M059J (cell line): ENCODE results near the gene EYA4. TPM values are rescaled to one million over a fixed set of nuclear protein-coding genes. Genes with fewer than 3 reads are reported as not detected.

Experiments used
- DNase-seq: peaks from one replicate; pipeline ENCODE4 v3.0.0-alpha.2; 2012; ENCODE audit warnings: low read depth
- total RNA-seq: library from RNA; depleted of rRNA; stranded (reverse); fragments of >200 nt; shearing (Covaris generic); gene quantifications from 2 replicates; pipeline ENCODE4 v1.2.3, GENCODE V29; 2014

EYA4 gene
- total RNA-seq, 1 experiment from 2014 or later, result 12.0 TPM

DNA sequence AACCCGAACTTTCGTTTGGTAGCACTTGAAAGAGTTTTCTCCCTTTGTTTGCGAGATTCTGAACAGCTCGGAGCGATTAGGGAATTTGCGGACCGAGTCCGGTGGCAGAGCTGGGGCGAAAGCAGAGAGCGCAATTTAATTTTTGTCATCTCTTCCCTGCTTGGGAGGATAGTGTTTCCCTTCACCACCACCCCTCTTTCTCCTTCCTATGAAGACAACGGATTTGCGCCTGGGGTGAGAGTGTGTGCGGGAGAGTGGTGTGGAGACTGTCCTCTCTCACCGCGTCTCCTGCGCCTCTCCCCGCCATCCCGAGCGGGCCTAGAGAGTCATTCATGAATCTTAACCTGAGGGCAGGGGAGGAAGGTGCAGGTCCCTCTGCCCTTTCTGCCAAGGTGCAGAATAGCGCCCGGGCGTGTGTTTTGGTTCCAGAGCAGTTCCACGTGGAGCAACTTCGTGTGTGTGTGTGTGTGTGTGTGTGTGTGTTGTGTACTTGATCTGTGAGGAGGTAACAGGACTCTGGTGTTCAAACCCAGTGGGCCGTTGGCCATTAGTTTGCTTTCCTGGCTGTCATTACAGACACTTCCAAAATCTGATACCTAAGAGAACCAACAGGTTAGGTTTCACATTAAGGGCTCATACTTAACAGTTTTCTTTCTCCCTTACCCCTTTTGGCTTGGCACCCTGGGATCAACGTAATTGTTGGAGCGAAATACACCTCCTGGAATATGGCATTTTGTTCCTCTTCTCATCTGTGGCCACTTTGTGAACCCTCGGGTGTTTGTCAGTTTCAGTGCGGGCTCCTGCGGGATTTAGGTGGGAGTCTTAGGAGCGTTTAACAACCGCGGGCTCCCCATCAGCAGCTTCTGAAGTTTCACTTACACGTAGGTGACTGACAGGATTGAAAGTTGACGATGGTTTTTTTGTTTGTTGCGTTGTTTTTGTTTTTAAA is 1.8 kb downstream of the EYA4 start:
- peak; percentile 68 for DNase-seq

- DNase-seq, result peak; percentile 7
These were observed 2.7 kb downstream of the EYA4 start for GRCh38 chr6:133243723-133244305.

DNA sequence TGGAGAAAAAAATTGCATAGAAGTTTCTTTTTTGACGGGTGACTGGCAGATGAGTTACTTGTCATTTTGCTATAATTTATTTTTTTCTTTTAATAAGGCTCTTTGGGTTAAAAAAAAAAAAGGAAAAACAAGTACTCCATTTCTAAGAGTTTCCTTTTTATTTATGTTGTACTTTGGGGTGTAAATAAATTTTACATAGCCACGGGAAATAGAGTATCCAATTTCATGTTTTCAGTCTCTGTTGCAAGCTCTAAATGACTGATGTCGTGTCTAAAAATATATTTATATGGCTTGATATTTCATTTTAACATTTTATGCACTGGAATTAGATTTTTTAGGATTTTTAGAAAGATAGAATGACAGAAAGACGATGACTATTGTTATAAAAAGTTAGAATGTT is 3.4 kb downstream of the EYA4 start:
- peak; percentile 20 for DNase-seq

GRCh38 chr6:133245007-133245406 is 3.9 kb downstream of the EYA4 start:
- no peak for DNase-seq

DNA sequence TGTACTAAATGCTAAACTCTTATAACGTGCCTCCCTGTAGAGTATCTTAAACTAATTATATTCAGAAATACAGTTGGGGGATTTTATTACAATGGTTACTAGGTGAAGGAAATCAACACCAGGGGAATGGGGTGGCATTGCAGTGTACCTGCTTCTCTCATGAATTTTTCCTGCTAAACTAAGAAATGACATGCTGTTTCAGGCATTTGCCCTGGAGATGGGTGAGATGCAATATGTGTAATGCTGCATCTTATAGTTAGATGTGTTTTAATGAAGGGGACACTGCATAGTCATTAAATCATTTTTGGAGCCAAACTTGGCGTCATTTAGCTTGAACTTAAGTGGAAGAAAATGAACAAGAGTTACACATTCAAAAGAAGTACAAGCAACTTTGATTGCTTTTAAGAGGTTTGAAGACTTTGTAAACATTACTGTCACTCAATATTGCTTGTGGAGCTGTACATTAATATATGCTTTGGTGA is 4.3 kb downstream of the EYA4 start:
- peak; percentile 62 for DNase-seq

- no peak for DNase-seq
These were observed 6.4 kb downstream of the EYA4 start for GRCh38 chr6:133247581-133247980.

GRCh38 chr6:133248241-133249001 is 7.3 kb downstream of the EYA4 start:
- peak; percentile 86 for DNase-seq

DNA sequence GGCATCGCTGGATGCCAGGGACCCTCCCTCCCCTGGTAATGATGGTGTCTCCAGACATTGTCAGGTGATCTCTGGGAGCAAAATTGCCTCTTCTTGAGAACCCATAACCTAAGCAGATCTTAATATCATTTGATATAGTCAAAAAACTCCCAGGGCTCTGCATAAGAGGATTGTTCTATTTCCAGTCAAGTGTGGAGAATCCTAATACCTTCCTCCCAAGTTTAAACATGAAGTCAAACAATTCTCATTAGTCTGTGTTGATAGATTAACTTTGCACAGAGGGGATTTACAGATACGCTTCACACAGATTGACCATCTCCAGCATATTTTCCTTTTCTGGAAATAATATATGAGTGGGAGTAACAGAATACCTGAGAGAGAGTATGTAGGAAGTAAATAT is 10.5 kb downstream of the EYA4 start:
- no peak for DNase-seq

GRCh38 chr6:133254552-133255228 is 13.5 kb downstream of the EYA4 start:
- DNase-seq, result peak; percentile 67

GRCh38 chr6:133257545-133258105 is 16.5 kb downstream of the EYA4 start:
- no peak for DNase-seq

DNA sequence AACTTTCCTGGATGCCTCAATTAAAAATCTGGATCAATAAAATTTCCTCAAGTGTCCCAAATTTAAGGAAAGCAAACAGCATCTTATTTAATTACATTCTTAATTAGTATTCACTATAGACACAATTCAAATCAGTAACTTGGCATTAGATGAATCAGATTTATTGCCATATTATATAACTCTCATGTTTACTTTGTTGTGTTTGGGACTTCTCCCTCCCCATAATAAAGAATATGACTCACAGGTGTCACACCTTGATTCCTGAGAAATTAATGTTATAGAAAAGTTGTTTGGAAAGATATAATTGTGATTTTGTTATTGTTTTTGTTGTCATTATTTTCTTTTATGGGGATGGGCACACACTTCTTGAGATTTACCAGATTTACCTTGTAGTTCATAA is 18.4 kb downstream of the EYA4 start:
- DNase-seq, result no peak

- no peak for DNase-seq
These were observed 21.6 kb downstream of the EYA4 start for GRCh38 chr6:133262804-133263203.

GRCh38 chr6:133265066-133265465 is 23.9 kb downstream of the EYA4 start:
- no peak for DNase-seq

GRCh38 chr6:133266186-133266585 is 25.0 kb downstream of the EYA4 start:
- no peak for DNase-seq

DNA sequence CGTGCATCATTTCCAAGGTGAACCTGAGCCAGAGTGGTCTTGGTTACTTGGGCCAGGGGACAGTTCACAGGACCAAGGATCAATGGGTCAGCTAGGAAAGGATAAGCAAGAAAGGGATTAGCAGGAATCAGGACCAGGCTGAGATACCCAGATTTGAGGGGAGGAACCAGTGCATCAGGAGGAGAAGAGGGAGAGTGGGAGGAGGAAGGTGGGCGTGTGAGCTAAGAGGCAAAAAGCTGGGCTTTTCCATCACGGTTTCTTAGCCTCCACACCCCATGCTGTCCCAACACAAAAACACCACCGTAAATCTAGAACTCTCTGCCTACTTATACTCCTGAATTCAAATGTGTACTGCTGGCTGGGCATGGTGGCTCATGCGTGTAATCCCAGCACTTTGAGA is 27.5 kb downstream of the EYA4 start:
- DNase-seq, result no peak

GRCh38 chr6:133274813-133275212 is 33.7 kb downstream of the EYA4 start:
- no peak for DNase-seq

DNA sequence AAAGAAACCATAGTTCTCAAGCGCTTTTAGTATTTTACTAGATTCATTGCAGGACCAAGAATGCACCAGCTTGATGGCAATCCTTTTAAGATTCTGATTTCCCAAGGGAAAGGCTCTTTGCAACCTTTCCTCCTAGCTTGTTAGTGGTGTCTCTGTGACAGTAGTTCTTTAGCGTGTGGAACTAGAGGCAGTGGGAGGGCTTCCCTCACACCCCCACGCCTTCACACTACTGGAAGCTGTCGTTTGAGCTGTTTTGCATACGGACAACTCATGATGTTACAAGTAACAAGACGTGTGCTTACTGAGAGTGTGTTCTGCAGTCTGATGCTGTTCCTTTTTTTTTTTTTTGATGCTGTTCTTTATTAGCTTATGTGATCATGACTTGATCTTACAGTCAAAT is 34.1 kb downstream of the EYA4 start:
- no peak for DNase-seq

DNA sequence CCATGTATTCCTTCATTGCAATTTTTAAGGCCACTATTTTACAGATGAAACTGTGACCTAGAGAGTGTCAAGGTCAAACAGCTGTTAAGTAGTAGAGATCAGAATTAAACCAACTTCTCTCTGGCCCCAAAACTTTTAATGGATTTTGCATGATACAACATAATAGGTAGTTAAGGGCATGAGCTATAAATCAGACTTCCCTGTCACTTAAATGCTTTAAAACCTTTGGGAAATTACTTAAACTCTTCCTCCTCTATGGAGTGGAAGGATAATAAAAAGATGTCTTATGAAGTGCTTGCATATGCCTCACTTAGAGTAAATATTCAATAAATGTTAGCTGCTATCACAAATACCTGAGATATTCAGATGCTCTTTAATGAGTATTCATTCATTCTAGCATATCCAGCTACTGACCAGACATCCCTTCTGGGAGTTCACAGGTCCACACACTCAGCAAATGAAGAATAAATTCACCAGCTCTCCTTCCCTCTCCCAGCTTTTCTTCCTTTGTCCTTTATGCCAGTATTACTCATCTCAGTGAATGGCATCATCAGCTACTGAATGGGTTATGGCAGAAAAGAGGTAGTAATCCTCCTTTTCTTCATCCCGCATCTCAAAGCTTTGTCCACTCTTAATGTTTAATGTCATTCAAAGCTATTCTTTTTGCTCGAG is 36.2 kb downstream of the EYA4 start:
- DNase-seq, result no peak

DNA sequence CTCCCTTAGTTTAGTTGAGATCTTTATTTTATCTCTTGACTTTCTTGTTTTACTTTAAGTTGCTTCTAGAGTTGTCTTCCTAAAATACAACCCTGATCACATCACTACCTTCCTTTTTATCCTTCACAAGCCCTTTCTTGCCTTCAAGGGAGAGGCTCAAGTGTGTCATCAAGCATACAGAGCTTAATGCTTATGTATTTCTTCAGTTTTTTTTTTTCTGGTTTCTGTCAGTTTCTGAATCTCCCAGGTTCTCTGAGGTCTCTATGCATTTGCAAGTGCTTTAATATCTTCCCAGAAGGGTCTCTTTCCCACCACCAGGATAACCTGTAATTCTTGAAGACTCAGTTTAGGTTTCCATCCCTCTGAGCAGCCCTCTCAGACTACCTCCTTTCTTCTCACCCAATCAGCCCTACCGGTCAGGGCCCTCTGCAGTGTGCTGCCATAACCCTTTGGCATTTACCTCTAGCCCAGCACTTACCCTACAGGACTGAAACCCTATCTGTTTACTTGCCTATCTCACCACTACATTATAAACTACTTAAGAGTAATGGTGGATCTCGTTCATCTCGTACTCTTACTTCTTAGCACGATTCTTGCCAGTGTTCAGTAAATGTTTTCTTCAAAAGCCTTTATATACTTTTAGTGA is 36.9 kb downstream of the EYA4 start:
- no peak for DNase-seq

GRCh38 chr6:133286765-133287164 is 45.6 kb downstream of the EYA4 start:
- DNase-seq, result peak; percentile 24
